Measurements from ENCODE around the gene SAP30BP.

DNA sequence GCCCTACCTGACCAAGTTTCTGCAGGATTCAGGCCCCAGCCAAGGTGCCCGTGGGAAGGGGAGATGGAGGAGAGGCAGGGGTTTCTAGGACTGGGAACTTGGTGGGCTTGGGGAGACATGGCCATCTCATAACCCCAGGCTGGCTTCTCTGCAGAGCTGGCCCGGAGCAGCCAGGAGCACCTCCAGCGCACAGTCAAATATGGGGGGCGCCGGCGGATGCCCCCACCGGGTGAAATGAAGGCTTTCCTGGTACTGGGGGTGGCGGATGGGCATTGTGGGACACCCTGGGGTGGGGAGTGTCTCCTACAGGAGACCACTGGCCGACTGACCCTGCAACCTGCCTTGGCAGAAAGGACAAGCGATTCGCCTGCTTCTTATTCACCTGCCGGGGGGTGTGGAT lies 43.1 kb upstream of the SAP30BP start:
- TF ChIP-seq, protein P1, sequence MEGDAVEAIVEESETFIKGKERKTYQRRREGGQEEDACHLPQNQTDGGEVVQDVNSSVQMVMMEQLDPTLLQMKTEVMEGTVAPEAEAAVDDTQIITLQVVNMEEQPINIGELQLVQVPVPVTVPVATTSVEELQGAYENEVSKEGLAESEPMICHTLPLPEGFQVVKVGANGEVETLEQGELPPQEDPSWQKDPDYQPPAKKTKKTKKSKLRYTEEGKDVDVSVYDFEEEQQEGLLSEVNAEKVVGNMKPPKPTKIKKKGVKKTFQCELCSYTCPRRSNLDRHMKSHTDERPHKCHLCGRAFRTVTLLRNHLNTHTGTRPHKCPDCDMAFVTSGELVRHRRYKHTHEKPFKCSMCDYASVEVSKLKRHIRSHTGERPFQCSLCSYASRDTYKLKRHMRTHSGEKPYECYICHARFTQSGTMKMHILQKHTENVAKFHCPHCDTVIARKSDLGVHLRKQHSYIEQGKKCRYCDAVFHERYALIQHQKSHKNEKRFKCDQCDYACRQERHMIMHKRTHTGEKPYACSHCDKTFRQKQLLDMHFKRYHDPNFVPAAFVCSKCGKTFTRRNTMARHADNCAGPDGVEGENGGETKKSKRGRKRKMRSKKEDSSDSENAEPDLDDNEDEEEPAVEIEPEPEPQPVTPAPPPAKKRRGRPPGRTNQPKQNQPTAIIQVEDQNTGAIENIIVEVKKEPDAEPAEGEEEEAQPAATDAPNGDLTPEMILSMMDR (IDR thresholded peaks at IDR 0.05) = no peak
- TF ChIP-seq POLR2A (IDR thresholded peaks at IDR 0.05) = no peak

Measured in esophagus squamous epithelium (tissue), 4 donors.